ENCODE data around the gene CAPZA1. TPM values are rescaled to one million over a fixed set of nuclear protein-coding genes. Genes with fewer than 3 reads are reported as not detected.

Gene CAPZA1
- total and polyA plus RNA-seq, 2 donors (not counting 3 experiments of a cell fraction or from before 2014, with no cell fraction given) = 77.1 to 183 TPM

DNA sequence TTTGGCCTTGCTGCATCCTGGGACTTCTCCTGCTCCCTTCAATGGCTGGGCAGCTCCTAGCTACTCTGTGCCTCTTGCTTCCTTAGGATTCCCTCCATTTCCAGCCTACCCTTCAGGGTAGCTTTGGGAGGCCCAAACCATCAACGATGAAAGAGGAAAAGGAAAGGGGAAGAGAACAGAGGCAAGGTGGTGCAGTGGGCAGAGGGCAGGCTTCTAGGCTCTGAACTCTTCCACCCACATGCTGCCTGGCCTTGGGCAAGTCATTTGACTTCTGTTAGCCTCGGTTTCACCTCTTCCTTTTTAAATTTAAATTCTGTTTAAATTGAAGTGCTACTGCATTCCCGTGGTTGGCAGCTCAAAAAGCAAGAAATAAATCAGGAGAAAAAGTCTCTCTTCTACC is 101.2 kb downstream of the CAPZA1 start:
- intact Hi-C loops (cut with micrococcal nuclease) = no loop called here
- Histone ChIP-seq H4K20me1 (replicated peaks; ENCODE audit: control insufficient read depth, extremely low read depth, insufficient read depth, low read length) (no peaks in the 10 kb centered on the region), H3K4me1 (ENCODE audit: control insufficient read depth, extremely low read depth, insufficient read depth, low read length) (peaks cover 4% of the 10 kb centered on the region), H3K9me3 (replicated peaks; ENCODE audit: control insufficient read depth, insufficient read depth, low read length) (no peaks in the 10 kb centered on the region), H3K36me3 (ENCODE audit: control insufficient read depth in 2 of 2, extremely low read depth in 1 of 2, insufficient read depth in 2 of 2, low read length in 2 of 2) (no peaks in the 10 kb centered on the region), H3K9me1 (replicated peaks; ENCODE audit: control insufficient read depth, extremely low read depth, insufficient read depth, low read length) (no peaks in the 10 kb centered on the region), H3K9ac (replicated peaks; ENCODE audit: extremely low read depth, insufficient read depth, low read length) (no peak overlapping the region), H3K4me2 (ENCODE audit: insufficient read depth, low read length) (no peak overlapping the region), H3K27me3 (ENCODE audit: control insufficient read depth in 2 of 2, insufficient read depth in 2 of 2, low read length in 2 of 2) (no peaks in the 10 kb centered on the region), H3K79me2 (ENCODE audit: control insufficient read depth, insufficient read depth, low read length) (no peaks in the 10 kb centered on the region), H3K4me3 (replicated peaks in 1 of 3; ENCODE audit: insufficient read depth in 1 of 3, low read depth in 1 of 3, low read length in 3 of 3) (no peak overlapping the region), H3K27ac (ENCODE audit: insufficient read depth, low read depth, low read length) (no peak overlapping the region), H2AFZ (ENCODE audit: low read depth, low read length) (no peak overlapping the region)
- FAIRE-seq (no peak), DNase-seq (ENCODE audit: low read depth, low spot score) (no peak)
- dilution Hi-C loops (cut with MboI; ENCODE audit: extremely low pct_ligation_motif_present, low sequenced_read_pairs) = no loop called here
- BruUV-seq (replicated peaks) = no TSS peak
- ChIA-PET POLR2A (no interaction called here), CTCF (interaction anchor here (1.0 to 10.5 kb wide), 4 partner anchors 10 to 352 kb away, joined by 3 to 441 read pairs (median 40); partner anchors contain the start of gene LRIG2)
- TF ChIP-seq MYC (IDR thresholded peaks at IDR 0.05; ENCODE audit: low read depth, low read length) (no peak), FOS (IDR thresholded peaks at IDR 0.05; ENCODE audit: borderline replicate concordance, insufficient read depth, low read length) (no peak)

Small RNAs within 50 kb of the gene (small RNA-seq; reads per million reads assigned to genes)
- not detected for gene RNU7-70P (ENCODE audit: insufficient read depth, insufficient read length, low read depth, low replicate concordance)

Other genes starting within 250 kb of the CAPZA1 start
- gene CTTNBP2NL, start 223.6 kb upstream of the CAPZA1 start, total RNA-seq = 94.4 and 96.4 TPM in 2 replicates
- 20.4 and 21.5 TPM in 2 replicates for gene CTTNBP2NL, start 223.6 kb upstream of the CAPZA1 start, polyA plus RNA-seq
- gene WNT2B, start 110.9 kb upstream of the CAPZA1 start, total RNA-seq = 3.6 and 4.6 TPM in 2 replicates
- 0.92 and 1.5 TPM in 2 replicates for gene WNT2B, start 110.9 kb upstream of the CAPZA1 start, polyA plus RNA-seq
- gene ST7L, start 691 bp upstream of the CAPZA1 start, total RNA-seq = 24.5 and 28.4 TPM in 2 replicates
- gene ST7L, start 691 bp upstream of the CAPZA1 start, polyA plus RNA-seq = 12.3 and 12.6 TPM in 2 replicates
- gene MOV10, start 54.8 kb downstream of the CAPZA1 start, total RNA-seq = 103 and 113 TPM in 2 replicates
- 97.1 and 98.0 TPM in 2 replicates for gene MOV10, start 54.8 kb downstream of the CAPZA1 start, polyA plus RNA-seq
- gene RHOC, start 87.3 kb downstream of the CAPZA1 start, total RNA-seq = 652 and 699 TPM in 2 replicates
- 1,244 and 1,340 TPM in 2 replicates for gene RHOC, start 87.3 kb downstream of the CAPZA1 start, polyA plus RNA-seq
- gene PPM1J, start 95.5 kb downstream of the CAPZA1 start, total RNA-seq = 1.7 and 2.4 TPM in 2 replicates
- gene PPM1J, start 95.5 kb downstream of the CAPZA1 start, polyA plus RNA-seq = 3.1 and 3.2 TPM in 2 replicates

Measured in endothelial cell of umbilical vein (primary cell).